Activated CD4-positive, CD25-positive, alpha-beta regulatory T cell (primary cell): ENCODE measurements around the gene CDC37L1.

Experiments used
- DNase-seq, 4 experiments: peaks; one replicate each; lab custom pipeline; 2025; lab: John Stamatoyannopoulos, UW

The CDC37L1 gene

GRCh38 chr9:4668604-4669003 lies 10.8 kb upstream of the CDC37L1 start:
- DNase-seq: no peak

- DNase-seq: no peak
These were observed 9.5 kb upstream of the CDC37L1 start for GRCh38 chr9:4669890-4670289.

- DNase-seq: no peak
These were observed 8.8 kb upstream of the CDC37L1 start for GRCh38 chr9:4670591-4670990.

- no peak for DNase-seq
These were observed 7.6 kb upstream of the CDC37L1 start for GRCh38 chr9:4671737-4672136.

GRCh38 chr9:4674783-4675182 lies 4.6 kb upstream of the CDC37L1 start:
- DNase-seq: no peak

- DNase-seq: no peak
These were observed 2.0 kb upstream of the CDC37L1 start for GRCh38 chr9:4677392-4677791.

GRCh38 chr9:4678679-4679267 lies 596 bp upstream of the CDC37L1 start:
- DNase-seq: no peak

GRCh38 chr9:4680173-4680525 lies 780 bp downstream of the CDC37L1 start:
- no peak for DNase-seq

GRCh38 chr9:4680750-4681149 lies 1.4 kb downstream of the CDC37L1 start:
- DNase-seq: no peak

- no peak for DNase-seq
These were observed 5.5 kb downstream of the CDC37L1 start for GRCh38 chr9:4684820-4685219.

- DNase-seq: no peak
These were observed 6.7 kb downstream of the CDC37L1 start for GRCh38 chr9:4686112-4686511.

GRCh38 chr9:4686584-4686983 lies 7.2 kb downstream of the CDC37L1 start:
- DNase-seq: no peak

GRCh38 chr9:4689021-4689420 lies 9.7 kb downstream of the CDC37L1 start:
- DNase-seq: no peak

GRCh38 chr9:4689687-4690104 lies 10.3 kb downstream of the CDC37L1 start:
- no peak for DNase-seq

- DNase-seq: no peak
These were observed 10.8 kb downstream of the CDC37L1 start for GRCh38 chr9:4690144-4690543.

- no peak for DNase-seq
These were observed 12.4 kb downstream of the CDC37L1 start for GRCh38 chr9:4691795-4692194.

- DNase-seq: no peak
These were observed 20.7 kb downstream of the CDC37L1 start for GRCh38 chr9:4700091-4700490.

- DNase-seq: no peak
These were observed 21.6 kb downstream of the CDC37L1 start for GRCh38 chr9:4700932-4701331.

- DNase-seq: no peak
These were observed 22.2 kb downstream of the CDC37L1 start for GRCh38 chr9:4701526-4701925.

- DNase-seq: no peak
These were observed 24.8 kb downstream of the CDC37L1 start for GRCh38 chr9:4704129-4704528.

GRCh38 chr9:4706021-4706420 lies 26.7 kb downstream of the CDC37L1 start:
- no peak for DNase-seq

- no peak for DNase-seq
These were observed 27.7 kb downstream of the CDC37L1 start for GRCh38 chr9:4706971-4707622.

GRCh38 chr9:4709380-4709779 lies 30.0 kb downstream of the CDC37L1 start:
- no peak for DNase-seq

- DNase-seq: no peak
These were observed 34.5 kb downstream of the CDC37L1 start for GRCh38 chr9:4713849-4714248.
